GM20000 (cell line): ENCODE results near the gene CADPS2.
"Not testable (repeated sequence)": the region's sequence is repeated elsewhere in the genome, so short reads cannot be mapped to it uniquely, and the experiment has no call there.

Experiments used
- DNase-seq: peaks from one replicate; pipeline ENCODE4 v3.0.0; 2012; ENCODE audit warnings: low spot score
- CTCF ChIP-seq: IDR thresholded peaks from 2 replicates; pipeline ENCODE4 v1.5.1; 2012; ENCODE audit warnings: mild to moderate bottlenecking, control low read depth; ENCODE audit errors: extremely low read depth, missing control alignments

Gene CADPS2

GRCh38 chr7:122658856-122659255 lies 227.4 kb downstream of the CADPS2 start:
- DNase-seq = no peak
- TF ChIP-seq CTCF = no peak

- no peak for TF ChIP-seq CTCF
Measured at GRCh38 chr7:122653685-122654084, 232.6 kb downstream of the CADPS2 start.

GRCh38 chr7:122652876-122653275 lies 233.4 kb downstream of the CADPS2 start:
- TF ChIP-seq CTCF = no peak
- DNase-seq = no peak

More at GRCh38 chr7:122653685-122654084, 232.6 kb downstream of the CADPS2 start:
- no peak for DNase-seq

- TF ChIP-seq CTCF = no peak
- no peak for DNase-seq
Measured at GRCh38 chr7:122651451-122651850, 234.8 kb downstream of the CADPS2 start.

GRCh38 chr7:122643250-122643649 lies 243.0 kb downstream of the CADPS2 start:
- no peak for DNase-seq
- TF ChIP-seq CTCF = no peak

- no peak for DNase-seq
- TF ChIP-seq CTCF = no peak
Measured at GRCh38 chr7:122638459-122638858, 247.8 kb downstream of the CADPS2 start.

- no peak for TF ChIP-seq CTCF
- no peak for DNase-seq
Measured at GRCh38 chr7:122637784-122638183, 248.5 kb downstream of the CADPS2 start.

GRCh38 chr7:122635481-122635880 lies 250.8 kb downstream of the CADPS2 start:
- DNase-seq = not testable (repeated sequence)
